HG03565 (cell line): ENCODE data around the gene SDHAF4.
"Not testable (repeated sequence)": the region's sequence is repeated elsewhere in the genome, so short reads cannot be mapped to it uniquely, and the experiment has no call there.

Experiments
- ATAC-seq: cut with Tn5 transposase; IDR thresholded peaks from one replicate; pipeline ENCODE4 v1.9.1; 2021; ENCODE audit warnings: mild to moderate bottlenecking, moderate library complexity; ENCODE audit not compliant: unreplicated experiment

Gene SDHAF4

GRCh38 chr6:70590400-70590799 lies 23.7 kb downstream of the SDHAF4 start:
- no peak for ATAC-seq

GRCh38 chr6:70592391-70593117 lies 25.8 kb downstream of the SDHAF4 start:
- ATAC-seq = no peak

- no peak for ATAC-seq
Measured at GRCh38 chr6:70593118-70593486, 26.4 kb downstream of the SDHAF4 start.

- no peak for ATAC-seq
Measured at GRCh38 chr6:70599187-70599586, 32.5 kb downstream of the SDHAF4 start.

GRCh38 chr6:70601014-70601413 lies 34.3 kb downstream of the SDHAF4 start:
- ATAC-seq = no peak

- ATAC-seq = no peak
Measured at GRCh38 chr6:70604254-70604653, 37.5 kb downstream of the SDHAF4 start.

GRCh38 chr6:70607371-70607770 lies 40.6 kb downstream of the SDHAF4 start:
- ATAC-seq = not testable (repeated sequence)

GRCh38 chr6:70609181-70609580 lies 42.5 kb downstream of the SDHAF4 start:
- not testable (repeated sequence) for ATAC-seq

GRCh38 chr6:70616728-70617260 lies 50.1 kb downstream of the SDHAF4 start:
- no peak for ATAC-seq

- ATAC-seq = no peak
Measured at GRCh38 chr6:70620746-70621145, 54.0 kb downstream of the SDHAF4 start.

GRCh38 chr6:70622461-70622860 lies 55.7 kb downstream of the SDHAF4 start:
- no peak for ATAC-seq

- no peak for ATAC-seq
Measured at GRCh38 chr6:70625436-70625835, 58.7 kb downstream of the SDHAF4 start.

GRCh38 chr6:70627500-70628254 lies 60.9 kb downstream of the SDHAF4 start:
- ATAC-seq = no peak

GRCh38 chr6:70629929-70630328 lies 63.2 kb downstream of the SDHAF4 start:
- no peak for ATAC-seq

GRCh38 chr6:70633870-70634269 lies 67.1 kb downstream of the SDHAF4 start:
- ATAC-seq = no peak

- ATAC-seq = no peak
Measured at GRCh38 chr6:70636596-70636995, 69.9 kb downstream of the SDHAF4 start.

GRCh38 chr6:70638468-70638867 lies 71.7 kb downstream of the SDHAF4 start:
- no peak for ATAC-seq
